HepG2 (cell line): ENCODE results near the gene ZBED3. TPM values are rescaled to one million over a fixed set of nuclear protein-coding genes. Genes with fewer than 3 reads are reported as not detected.

Source experiments
- ATAC-seq: fragments of 200-7000 bp; cut with Tn5 transposase; 3 replicates; pipeline ENCODE4 v1.9.1; 2020; ENCODE audit warnings: mild to moderate bottlenecking, moderate library complexity
- BruUV-seq: library from RNA; stranded (reverse); fragments of 400-500 nt; replicated peaks from 2 replicates; lab custom pipeline; 2021; lab: Mats Ljungman, UMichigan
- CTCF ChIA-PET: fragments of 300-600 bp; formaldehyde crosslinking; extraction: SDS; loops from one replicate; lab custom pipeline; 2021; ENCODE audit warnings: low total read pairs, inconsistent platforms, low intra/inter-chr PET ratio; lab: Yijun Ruan, JAX
- POLR2A ChIA-PET: fragments of 350-600 bp; sonication (Branson Sonifier 250); formaldehyde crosslinking; loops from one replicate; lab custom pipeline; 2020; ENCODE audit warnings: antibody characterized with exemption, inconsistent platforms; lab: Yijun Ruan, JAX
- DNase-seq: peaks from one replicate; pipeline ENCODE4 v3.0.0-alpha.2; 2015; ENCODE audit warnings: low spot score
- FAIRE-seq: peaks from 3 replicates; lab custom pipeline; 2011; peaks lifted over from hg19 to GRCh38; lab: Jason Lieb, UNC
- H2AFZ ChIP-seq: one replicate; pipeline ENCODE4 v1.6.1; 2011; ENCODE audit warnings: low read length, inconsistent platforms
- H3K27ac ChIP-seq: fragments of 300-600 bp; 3 replicates; pipeline ENCODE4 v1.8.0; 2011; ENCODE audit warnings: mixed run types, mild to moderate bottlenecking, mixed read lengths, low read length, inconsistent platforms; ENCODE audit not compliant: insufficient read depth; ENCODE audit errors: extremely low read length
- H3K27me3 ChIP-seq, 2 experiments: fragments of 200-600 bp in 1 of 2; 2 replicates in 1 of 2; 3 replicates in 1 of 2; pipeline versions ENCODE4 v1.6.0 to v1.8.0; 2011; ENCODE audit warnings: low read length in 2 of 2, mild to moderate bottlenecking in 2 of 2, moderate library complexity in 2 of 2, inconsistent platforms in 1 of 2; ENCODE audit not compliant: insufficient read depth in 2 of 2, control insufficient read depth in 1 of 2
- H3K36me3 ChIP-seq, 2 experiments: fragments of 200-600 bp in 1 of 2; replicated peaks in 1 of 2; 2 replicates in 1 of 2; 3 replicates in 1 of 2; pipeline versions ENCODE4 v1.5.1 to v1.8.0; 2011; ENCODE audit warnings: low read length in 2 of 2, inconsistent platforms in 1 of 2; ENCODE audit not compliant: insufficient read depth in 2 of 2, control insufficient read depth in 1 of 2
- H3K4me1 ChIP-seq: 2 replicates; pipeline ENCODE4 v1.5.1; 2012; ENCODE audit warnings: low read length, inconsistent platforms; ENCODE audit not compliant: insufficient read depth
- H3K4me2 ChIP-seq: 2 replicates; pipeline ENCODE4 v1.6.0; 2011; ENCODE audit warnings: low read depth, low read length, inconsistent platforms
- H3K4me3 ChIP-seq, 3 experiments: fragments of 200-600 bp in 1 of 3; sonication (generic), shearing (Covaris generic) in 1 of 3; replicated peaks in 1 of 3; 2 replicates each; pipeline ENCODE4 v1.5.1; 2011 to 2016; ENCODE audit warnings: low read length in 3 of 3, inconsistent platforms in 2 of 3, low read depth in 2 of 3, mild to moderate bottlenecking in 2 of 3, control low read depth in 1 of 3, mixed read lengths in 1 of 3; ENCODE audit not compliant: insufficient read depth in 1 of 3
- H3K79me2 ChIP-seq: one replicate; pipeline ENCODE4 v1.6.1; 2011; ENCODE audit warnings: low read length, inconsistent platforms; ENCODE audit not compliant: insufficient read depth
- H3K9ac ChIP-seq: 2 replicates; pipeline ENCODE4 v1.6.0; 2011; ENCODE audit warnings: mild to moderate bottlenecking, low read depth, low read length, inconsistent platforms; ENCODE audit not compliant: insufficient read depth
- H3K9me3 ChIP-seq: 2 replicates; pipeline ENCODE4 v1.5.1; 2012; ENCODE audit warnings: mild to moderate bottlenecking, low read length
- H4K20me1 ChIP-seq: 2 replicates; pipeline ENCODE4 v1.6.0; 2011; ENCODE audit warnings: inconsistent platforms, mild to moderate bottlenecking, low read length, moderate library complexity; ENCODE audit not compliant: insufficient read depth
- ATF7 ChIP-seq, 2 experiments: fragments of 450-650 bp in 1 of 2; sonication (generic) in 1 of 2; formaldehyde crosslinking in 1 of 2; IDR thresholded peaks; 2 replicates each; pipeline versions ENCODE4 v1.4.0 to v1.6.1; 2016 to 2020; ENCODE audit warnings: antibody characterized with exemption in 1 of 2, mild to moderate bottlenecking in 1 of 2, missing genetic modification reagents in 1 of 2
- KIAA2018 ChIP-seq: sonication (generic); formaldehyde crosslinking; IDR thresholded peaks from 2 replicates; pipeline ENCODE4 v1.5.0; 2020; ENCODE audit warnings: mild to moderate bottlenecking, missing genetic modification reagents, borderline replicate concordance
- THYN1 ChIP-seq: sonication (generic); formaldehyde crosslinking; IDR thresholded peaks from 2 replicates; pipeline ENCODE4 v1.8.1; 2023; ENCODE audit warnings: low read depth, mild to moderate bottlenecking, moderate library complexity, missing genetic modification reagents, borderline replicate concordance
- ZC3H4 ChIP-seq: sonication (generic); formaldehyde crosslinking; IDR thresholded peaks from 2 replicates; pipeline ENCODE4 v1.4.0; 2020; ENCODE audit warnings: missing genetic modification reagents, borderline replicate concordance
- ZNF335 ChIP-seq: sonication (generic); formaldehyde crosslinking; IDR thresholded peaks from 2 replicates; pipeline ENCODE4 v1.4.0; 2020; ENCODE audit warnings: missing genetic modification reagents
- ZNF543 ChIP-seq: sonication (generic); formaldehyde crosslinking; IDR thresholded peaks from 2 replicates; pipeline ENCODE4 v1.4.0; 2020; ENCODE audit warnings: mild to moderate bottlenecking, missing genetic modification reagents
- WGBS: methylation state at CpG from one replicate; pipeline ENCODE4 v1.1.6; 2017; ENCODE audit warnings: low lambda C conversion rate; 5-methylcytosine and 5-hydroxymethylcytosine counted together
- in situ Hi-C: cut with HindIII; loops from 2 replicates; pipeline ENCODE4 v1.10.0; 2017; ENCODE audit warnings: low pct_unique_long_range_greater_than_20kb; ENCODE audit not compliant: extremely low pct_ligation_motif_present
- intact Hi-C: fragments of 100-400 bp; cut with micrococcal nuclease; formaldehyde crosslinking; loops from one replicate; pipeline ENCODE4 v1.10.0; 2022; ENCODE audit not compliant: unreplicated experiment
- polyA plus RNA-seq, 8 experiments: library from polyadenylated mRNA; depleted of rRNA in 3 of 8; stranded (reverse) in 7 of 8; unstranded in 1 of 8; fragments of >200 nt; fragmentation: Illumina TruSeq in 4 of 8; extraction: Trizol in 4 of 8; gene quantifications; 2 replicates each; pipeline versions ENCODE4 v1.2.1 to v1.2.3, GENCODE V29; 2011 to 2016; ENCODE audit warnings: low read depth in 4 of 8, missing spikeins in 1 of 8, mixed read lengths in 1 of 8; ENCODE audit not compliant: insufficient read depth in 1 of 8
- total RNA-seq, 5 experiments: library from RNA; depleted of rRNA; stranded (reverse); fragments of >200 nt; fragmentation: Illumina TruSeq; extraction: Trizol; gene quantifications; 2 replicates each; pipeline ENCODE4 v1.2.3, GENCODE V29; 2016; ENCODE audit warnings: low read depth in 1 of 5

The ZBED3 gene
- total and polyA plus RNA-seq, 2 of the 13 experiments (the other 11 are each of a cell fraction or from before 2014, with no cell fraction given): 2.3 to 8.1 TPM

GRCh38 chr5:77083088-77083487 is 4.0 kb downstream of the ZBED3 start:
- Histone ChIP-seq H3K4me2 (no peak overlapping the region), H4K20me1 (no peaks in the 10 kb centered on the region), H3K27ac (no peak overlapping the region), H3K4me1 (peaks cover 21% of the 10 kb centered on the region), H3K27me3 (no peaks in the 10 kb centered on the region; a peak in 1 of 5 replicates), H3K79me2 (peaks cover 15% of the 10 kb centered on the region), H3K9me3 (no peaks in the 10 kb centered on the region), H3K4me3 (no peak overlapping the region), H3K36me3 (peaks cover 3 to 15% of the 10 kb centered on the region in 2 experiments; a peak in 4 of 5 replicates), H2AFZ (no peak overlapping the region), H3K9ac (no peak overlapping the region)
- ChIA-PET POLR2A (no interaction called here), CTCF (no interaction called here)
- FAIRE-seq: no peak
- DNase-seq: no peak
- in situ Hi-C loops: no loop called here
- ATAC-seq: no peak
- TF ChIP-seq ZNF335 (CRISPR knock-in tag) (no peak), ATF7 (IDR thresholded peaks at IDR 0.05) (no peak), ATF7 (CRISPR knock-in tag; IDR thresholded peaks at IDR 0.05) (no peak), ZNF543 (no peak), KIAA2018 (CRISPR knock-in tag) (no peak), ZC3H4 (no peak), THYN1 (no peak)
- WGBS: 96% methylated on average over 6 of the region's 6 CpGs
- no TSS peak for BruUV-seq
- intact Hi-C loops: no loop called here
